Natural killer cell treated with Interleukin-12 subunit alpha and Interleukin-12 subunit beta and Interleukin-15 and Interleukin-18, amount 100 ng/mL, for 72 hours (primary cell): ENCODE measurements around the gene PYGB. TPM values are rescaled to one million over a fixed set of nuclear protein-coding genes. Genes with fewer than 3 reads are reported as not detected.

ENCODE experiments used
- ATAC-seq, 2 donors: fragments of 150-1000 bp; cut with Tn5 transposase in 1 of 2; sonication (Bioruptor Pico), chemical (Tn5 transposase) in 1 of 2; 2 replicates each; pipeline ENCODE4 v1.10.0; 2021
- DNase-seq: peaks from one replicate; pipeline ENCODE4 v3.0.0; 2022; ENCODE audit warnings: low spot score
- H3K27ac Mint-ChIP-seq, 2 donors: 1 replicate in 1 of 2; 2 replicates in 1 of 2; pipeline ENCODE4 v1.8.0; 2022; ENCODE audit warnings: mixed read lengths in 2 of 2, mild to moderate bottlenecking in 1 of 2, moderate library complexity in 1 of 2
- H3K27me3 Mint-ChIP-seq, 2 donors: 1 replicate in 1 of 2; 2 replicates in 1 of 2; pipeline ENCODE4 v1.8.0; 2022; ENCODE audit warnings: mixed read lengths in 2 of 2
- H3K36me3 Mint-ChIP-seq: one replicate; pipeline ENCODE4 v1.8.0; 2022; ENCODE audit warnings: mixed read lengths
- H3K4me1 Mint-ChIP-seq, 2 donors: 1 replicate in 1 of 2; 2 replicates in 1 of 2; pipeline ENCODE4 v1.8.0; 2022; ENCODE audit warnings: low read depth in 2 of 2, mixed read lengths in 2 of 2, mild to moderate bottlenecking in 1 of 2
- H3K4me3 Mint-ChIP-seq: one replicate; pipeline ENCODE4 v1.8.0; 2022; ENCODE audit warnings: mixed read lengths
- H3K9me3 Mint-ChIP-seq: 2 replicates; pipeline ENCODE4 v1.8.0; 2022; ENCODE audit warnings: mixed read lengths
- total RNA-seq, 2 donors: library from RNA; stranded (reverse); gene quantifications; one replicate each; pipeline ENCODE4 v1.2.3, GENCODE V29; 2022

PYGB gene
- 10 to 100 TPM; 35.9 to 40.4 TPM for total RNA-seq

DNA sequence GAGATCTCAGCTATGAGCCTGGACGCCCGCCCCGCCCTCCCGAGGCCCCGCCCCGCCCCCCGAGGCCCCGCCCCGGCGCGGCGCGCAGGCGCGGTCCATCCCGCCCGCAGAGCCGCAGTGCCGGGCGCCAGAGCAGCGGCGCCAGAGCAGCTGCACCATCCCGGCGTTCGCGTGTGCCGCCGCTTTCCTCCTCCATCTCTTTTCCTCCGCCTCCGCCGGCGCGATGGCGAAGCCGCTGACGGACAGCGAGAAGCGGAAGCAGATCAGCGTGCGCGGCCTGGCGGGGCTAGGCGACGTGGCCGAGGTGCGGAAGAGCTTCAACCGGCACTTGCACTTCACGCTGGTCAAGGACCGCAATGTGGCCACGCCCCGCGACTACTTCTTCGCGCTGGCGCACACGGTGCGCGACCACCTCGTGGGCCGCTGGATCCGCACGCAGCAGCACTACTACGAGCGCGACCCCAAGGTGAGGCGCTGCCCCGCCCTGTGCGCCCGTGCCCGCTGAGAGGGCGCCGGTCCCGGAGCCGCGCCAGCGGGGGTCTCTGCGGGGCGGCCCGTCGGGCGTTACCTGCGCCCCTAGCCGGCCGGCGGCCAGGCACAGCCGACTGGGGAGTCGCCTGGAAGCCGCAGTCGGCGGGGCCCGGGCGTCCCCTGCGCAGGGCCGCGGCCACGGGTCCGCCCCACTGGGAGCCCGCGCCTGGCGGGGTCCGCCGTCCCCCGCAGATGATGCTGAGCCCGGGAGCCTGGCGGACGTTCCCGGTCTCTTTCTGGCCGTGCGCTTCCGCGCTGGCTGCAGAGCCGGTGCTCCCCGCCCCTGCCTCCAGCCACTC lies at the start of gene PYGB:
Gene PYGB (plus strand): TSS at position 130 of the 830 bp plus-strand sequence. CDS start 94 bp downstream, at position 224.
- H3K36me3 Mint-ChIP-seq: no peaks in the 10 kb centered on the region
- H3K27ac Mint-ChIP-seq: peak within 1 kb of the TSS; percentile 72 to 84
- peak; percentile 87 for DNase-seq
- peak within 1 kb of the TSS; percentile 96 for H3K4me3 Mint-ChIP-seq
- H3K9me3 Mint-ChIP-seq: no peaks in the 10 kb centered on the region
- peaks cover 0 to 5% of the 10 kb centered on the region in 2 donors for H3K27me3 Mint-ChIP-seq
- peak; percentile 88 to 92 for ATAC-seq
- H3K4me1 Mint-ChIP-seq: peaks cover 11 to 28% of the 10 kb centered on the region in 2 donors

DNA sequence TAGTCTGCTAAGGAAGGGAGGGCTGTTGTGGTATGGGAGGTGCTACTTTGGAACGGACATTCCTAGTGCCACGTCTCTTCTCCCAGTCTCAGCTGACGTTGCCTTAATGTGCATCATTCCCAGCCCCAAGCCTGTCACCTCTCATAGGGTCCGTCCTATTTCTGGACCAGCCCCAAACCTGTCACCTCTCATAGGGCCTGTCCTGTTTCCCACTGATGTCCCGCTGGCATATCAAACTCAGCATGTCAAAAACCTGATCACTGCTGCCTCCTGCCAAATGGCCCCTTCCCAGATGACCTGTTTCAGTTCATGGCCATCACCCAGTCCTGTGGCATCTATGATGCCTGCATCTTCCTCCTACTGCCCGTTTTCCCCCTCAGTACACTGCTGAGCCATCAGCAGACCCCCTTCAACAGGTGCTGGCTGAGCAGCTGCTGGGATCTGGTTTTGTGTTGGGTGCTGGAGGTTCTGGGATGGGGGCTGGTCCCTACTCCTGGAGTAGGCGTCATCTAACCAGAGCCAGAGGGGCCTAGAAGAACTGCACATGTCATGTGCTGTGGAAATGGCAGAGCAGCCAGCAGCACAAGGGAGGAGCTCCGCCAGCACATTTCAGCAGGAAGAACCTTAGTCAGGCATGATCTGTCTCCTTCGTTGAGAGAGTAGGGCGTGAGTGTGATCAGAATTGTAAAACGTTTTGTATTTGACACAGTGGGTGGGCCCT lies 49.1 kb upstream of the PYGB start:
- no peaks in the 10 kb centered on the region for H3K36me3 Mint-ChIP-seq
- no peaks in the 10 kb centered on the region for H3K9me3 Mint-ChIP-seq
- no peaks in the 10 kb centered on the region for H3K27me3 Mint-ChIP-seq

DNA sequence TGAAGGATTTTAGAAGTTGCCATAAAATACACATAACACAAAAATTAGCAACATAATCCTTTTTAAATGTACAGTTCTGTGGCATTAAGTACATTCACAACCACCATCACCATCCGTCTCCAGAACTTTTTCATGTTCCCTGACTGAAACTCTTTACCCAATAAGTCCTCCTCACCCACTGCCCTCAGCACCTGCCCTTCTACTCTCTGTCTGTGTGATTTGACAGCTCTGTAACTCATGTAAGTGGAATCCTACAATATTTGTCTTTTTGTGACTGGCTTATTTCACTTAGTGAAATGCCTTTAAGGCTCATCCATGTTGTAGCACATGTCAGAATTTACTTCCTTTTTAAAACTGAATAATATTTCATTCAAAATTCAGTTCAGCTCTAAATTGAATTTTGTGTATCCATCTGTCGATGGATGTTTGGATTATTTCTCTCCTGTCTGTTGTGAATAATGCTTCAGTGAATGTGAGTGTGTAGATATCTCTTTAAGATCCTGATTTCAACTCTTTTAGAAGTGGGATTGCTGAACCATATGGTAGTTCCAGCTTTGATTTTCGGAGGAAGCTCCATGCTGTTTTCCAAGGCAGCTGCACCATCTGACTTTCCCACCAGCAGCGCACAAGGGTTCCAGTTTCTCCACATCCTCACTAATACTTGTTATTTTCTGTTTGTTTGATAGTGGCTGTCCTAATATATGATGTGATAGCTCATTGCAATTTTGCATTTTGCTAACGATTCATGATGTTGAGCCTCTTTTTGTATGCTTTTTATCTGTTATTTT lies 48.2 kb upstream of the PYGB start:
- Mint-ChIP-seq H3K4me1 (peaks cover 23 to 35% of the 10 kb centered on the region in 2 donors), H3K36me3 (no peaks in the 10 kb centered on the region), H3K27ac (no peak overlapping the region), H3K27me3 (no peaks in the 10 kb centered on the region), H3K4me3 (no peak overlapping the region), H3K9me3 (no peaks in the 10 kb centered on the region)
- ATAC-seq: no peak
- DNase-seq: no peak

More for the DNA sequence above, 49.1 kb upstream of the PYGB start:
- no peak for DNase-seq
- Mint-ChIP-seq H3K4me3 (no peak overlapping the region), H3K4me1 (peaks cover 23 to 29% of the 10 kb centered on the region in 2 donors), H3K27ac (no peak overlapping the region)
- ATAC-seq: no peak

DNA sequence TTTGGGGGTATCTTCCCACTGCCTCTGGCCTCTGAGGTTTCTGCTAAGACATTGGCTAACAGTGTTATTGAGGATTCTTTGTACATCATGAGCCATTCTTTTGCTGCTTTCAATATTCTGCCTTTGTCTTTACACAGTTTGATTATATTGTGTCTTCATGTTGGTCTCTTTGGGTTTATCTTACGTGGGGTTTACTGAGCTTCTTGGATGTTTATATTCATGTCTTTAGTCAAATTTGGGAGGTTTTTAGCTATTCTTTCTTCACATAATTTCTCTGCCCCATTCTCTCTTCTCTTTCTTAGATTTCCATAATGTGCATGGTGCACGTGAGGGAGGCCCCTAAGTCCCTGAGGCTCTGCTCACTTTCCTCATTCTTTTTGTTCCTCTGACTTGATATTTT lies 44.8 kb upstream of the PYGB start:
- Mint-ChIP-seq H3K36me3 (no peaks in the 10 kb centered on the region), H3K27ac (no peak overlapping the region), H3K27me3 (no peaks in the 10 kb centered on the region), H3K4me3 (no peak overlapping the region), H3K9me3 (no peaks in the 10 kb centered on the region), H3K4me1 (peaks cover 13 to 18% of the 10 kb centered on the region in 2 donors)
- DNase-seq: no peak
- no peak for ATAC-seq

DNA sequence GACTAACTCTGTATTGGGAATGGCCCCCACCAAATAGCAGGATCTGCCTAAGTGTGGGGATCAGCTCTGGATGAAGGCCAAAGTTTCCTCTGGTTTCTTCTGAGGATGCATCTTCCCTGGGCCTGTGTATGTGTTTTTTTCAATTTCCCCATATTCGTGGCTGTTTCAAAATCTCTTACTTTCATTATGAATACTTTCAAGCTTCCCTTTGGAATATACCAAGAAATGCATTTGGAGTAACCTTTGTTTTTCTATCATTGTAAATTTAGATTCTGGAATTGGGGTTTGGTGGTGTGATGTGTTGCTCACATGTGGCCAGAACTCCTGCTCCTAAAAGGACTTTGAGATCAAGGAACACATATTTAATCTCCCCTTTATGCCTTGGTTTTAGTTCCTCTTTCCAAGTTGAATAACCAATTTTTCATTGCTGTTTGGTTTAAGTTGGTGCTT lies 44.0 kb upstream of the PYGB start:
- Mint-ChIP-seq H3K36me3 (no peaks in the 10 kb centered on the region), H3K4me1 (peaks cover 13 to 14% of the 10 kb centered on the region in 2 donors), H3K9me3 (no peaks in the 10 kb centered on the region), H3K4me3 (no peak overlapping the region), H3K27me3 (no peaks in the 10 kb centered on the region), H3K27ac (peak overlapping the region in 1 of 2 donors; percentile 57)
- ATAC-seq (no peak), DNase-seq (no peak)

DNA sequence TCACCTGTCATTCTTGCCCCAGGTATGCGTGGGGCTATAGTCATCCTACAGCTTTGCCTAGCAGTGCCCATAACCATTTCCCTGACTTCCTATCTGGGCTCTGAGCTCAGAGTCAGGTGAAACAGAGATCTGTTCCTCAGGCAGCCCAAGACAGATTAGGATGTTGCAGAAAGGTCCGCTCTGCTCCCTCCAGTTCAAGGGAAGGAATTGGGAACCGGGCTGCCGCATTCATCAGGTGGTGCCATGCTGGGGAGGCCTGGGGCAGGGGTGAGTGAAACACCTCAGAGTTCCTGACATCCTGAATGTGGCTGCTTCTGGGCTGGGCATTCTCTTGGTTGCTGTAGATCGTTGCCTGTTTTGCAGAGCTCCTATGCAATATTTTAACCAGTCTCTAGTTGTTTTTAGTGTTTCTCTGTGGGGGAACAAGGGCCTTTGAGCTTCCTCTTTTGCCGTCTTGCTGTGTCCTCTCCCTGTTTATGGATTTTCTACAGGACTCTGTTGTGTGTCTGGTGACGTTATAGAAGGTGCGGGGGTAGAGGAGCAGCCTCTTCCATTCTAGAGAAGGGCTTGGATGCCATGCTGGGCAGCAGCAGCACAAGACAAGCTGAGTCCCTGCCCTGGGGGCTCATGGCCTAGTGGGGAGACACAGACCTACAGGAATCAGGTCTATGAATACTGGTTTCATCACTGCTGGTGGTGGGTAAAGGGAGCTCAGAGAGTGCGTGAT lies 43.2 kb upstream of the PYGB start:
- H3K4me1 Mint-ChIP-seq: peaks cover 13% of the 10 kb centered on the region in 2 donors
- H3K27ac Mint-ChIP-seq: peak overlapping the region in 1 of 2 donors; percentile 19
- DNase-seq (no peak), ATAC-seq (no peak)
- H3K27me3 Mint-ChIP-seq: no peaks in the 10 kb centered on the region
- H3K4me3 Mint-ChIP-seq: no peak overlapping the region
- no peaks in the 10 kb centered on the region for H3K9me3 Mint-ChIP-seq
- H3K36me3 Mint-ChIP-seq: no peaks in the 10 kb centered on the region

DNA sequence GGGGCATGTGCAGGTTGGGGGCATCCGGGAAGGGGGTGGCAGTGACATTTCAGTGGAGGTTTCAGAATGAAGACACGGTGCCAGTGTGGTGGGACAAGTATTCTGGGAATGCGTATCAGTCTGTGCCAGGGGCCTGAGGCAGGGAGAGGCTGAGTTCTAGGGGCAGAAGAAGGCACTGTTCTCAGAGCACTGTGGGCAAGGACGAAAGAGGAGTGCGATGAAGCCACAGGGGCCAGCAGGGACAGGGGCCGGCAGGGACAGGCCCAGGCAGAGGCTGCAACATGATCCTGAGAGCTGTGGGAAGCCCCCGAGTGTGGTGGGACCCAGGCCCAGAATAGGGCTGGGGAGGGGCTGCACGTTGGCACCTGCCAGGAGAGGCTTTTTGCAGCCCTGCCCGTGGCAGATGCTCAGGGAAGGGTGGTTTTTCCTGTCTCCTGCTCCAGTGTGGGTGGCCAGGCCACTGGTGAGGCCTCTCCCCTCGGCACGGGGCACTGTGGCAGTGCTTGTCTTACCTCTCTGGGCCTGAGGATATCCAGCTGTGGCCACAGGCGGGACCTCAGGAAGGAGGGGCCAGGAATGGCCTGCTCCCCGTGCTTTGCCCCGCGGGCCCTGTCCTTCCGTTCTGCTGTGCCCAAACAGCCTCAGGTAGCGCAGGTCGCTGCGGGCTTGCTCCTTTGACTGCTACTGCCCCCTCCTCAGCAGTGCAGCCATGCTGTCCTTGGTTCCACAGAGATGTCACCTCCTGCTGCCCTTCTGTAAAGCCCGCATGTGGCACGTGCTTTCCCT lies 42.4 kb upstream of the PYGB start:
- Mint-ChIP-seq H3K9me3 (no peaks in the 10 kb centered on the region), H3K27ac (peak overlapping the region in 1 of 2 donors; percentile 19), H3K4me1 (peaks cover 10 to 13% of the 10 kb centered on the region in 2 donors), H3K27me3 (no peaks in the 10 kb centered on the region), H3K4me3 (no peak overlapping the region), H3K36me3 (no peaks in the 10 kb centered on the region)
- ATAC-seq (no peak), DNase-seq (no peak)

DNA sequence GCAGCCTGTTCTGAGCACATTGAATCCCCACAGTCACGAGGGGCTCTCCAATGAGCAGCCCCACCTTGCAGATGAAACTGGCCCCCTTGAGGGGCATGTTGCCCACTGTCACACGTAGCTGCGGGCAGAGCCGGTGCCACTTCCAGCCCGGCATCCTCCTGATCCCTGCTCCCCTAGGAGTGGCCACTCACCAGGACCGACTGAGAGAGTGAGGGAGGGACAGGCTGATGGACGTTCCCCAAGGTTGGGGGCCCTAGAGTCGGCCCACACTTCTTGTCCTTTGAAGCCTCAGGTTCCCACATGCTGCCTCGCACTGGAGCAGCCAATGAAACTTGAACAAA lies 41.9 kb upstream of the PYGB start:
- H3K9me3 Mint-ChIP-seq: no peaks in the 10 kb centered on the region
- H3K4me1 Mint-ChIP-seq: peaks cover 10 to 13% of the 10 kb centered on the region in 2 donors
- H3K27ac Mint-ChIP-seq: no peak overlapping the region
- H3K4me3 Mint-ChIP-seq: no peak overlapping the region
- no peaks in the 10 kb centered on the region for H3K27me3 Mint-ChIP-seq
- ATAC-seq: no peak
- DNase-seq: no peak
- no peaks in the 10 kb centered on the region for H3K36me3 Mint-ChIP-seq

DNA sequence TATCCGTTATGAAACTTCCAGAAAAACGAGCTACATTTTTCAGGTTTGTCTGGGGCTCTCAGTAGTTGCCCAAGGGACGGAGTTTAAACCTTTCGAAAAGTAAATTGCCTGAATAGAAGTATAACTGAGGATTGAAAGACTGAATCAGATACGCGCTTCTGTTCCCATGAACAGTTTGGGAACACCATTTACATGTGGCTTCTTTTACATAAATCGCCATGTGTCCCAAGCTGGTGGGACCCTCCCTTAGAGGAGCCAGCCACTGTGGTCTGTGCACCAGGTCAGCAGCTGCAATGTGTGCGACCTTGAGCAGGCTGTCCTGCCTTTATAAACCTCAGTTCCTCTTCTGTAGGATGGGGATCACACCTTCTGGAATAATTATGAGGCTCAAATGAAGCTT lies 41.3 kb upstream of the PYGB start:
- Mint-ChIP-seq H3K27me3 (no peaks in the 10 kb centered on the region), H3K27ac (no peak overlapping the region), H3K4me3 (no peak overlapping the region), H3K4me1 (peaks cover 10 to 13% of the 10 kb centered on the region in 2 donors), H3K9me3 (no peaks in the 10 kb centered on the region), H3K36me3 (no peaks in the 10 kb centered on the region)
- ATAC-seq (no peak), DNase-seq (no peak)

DNA sequence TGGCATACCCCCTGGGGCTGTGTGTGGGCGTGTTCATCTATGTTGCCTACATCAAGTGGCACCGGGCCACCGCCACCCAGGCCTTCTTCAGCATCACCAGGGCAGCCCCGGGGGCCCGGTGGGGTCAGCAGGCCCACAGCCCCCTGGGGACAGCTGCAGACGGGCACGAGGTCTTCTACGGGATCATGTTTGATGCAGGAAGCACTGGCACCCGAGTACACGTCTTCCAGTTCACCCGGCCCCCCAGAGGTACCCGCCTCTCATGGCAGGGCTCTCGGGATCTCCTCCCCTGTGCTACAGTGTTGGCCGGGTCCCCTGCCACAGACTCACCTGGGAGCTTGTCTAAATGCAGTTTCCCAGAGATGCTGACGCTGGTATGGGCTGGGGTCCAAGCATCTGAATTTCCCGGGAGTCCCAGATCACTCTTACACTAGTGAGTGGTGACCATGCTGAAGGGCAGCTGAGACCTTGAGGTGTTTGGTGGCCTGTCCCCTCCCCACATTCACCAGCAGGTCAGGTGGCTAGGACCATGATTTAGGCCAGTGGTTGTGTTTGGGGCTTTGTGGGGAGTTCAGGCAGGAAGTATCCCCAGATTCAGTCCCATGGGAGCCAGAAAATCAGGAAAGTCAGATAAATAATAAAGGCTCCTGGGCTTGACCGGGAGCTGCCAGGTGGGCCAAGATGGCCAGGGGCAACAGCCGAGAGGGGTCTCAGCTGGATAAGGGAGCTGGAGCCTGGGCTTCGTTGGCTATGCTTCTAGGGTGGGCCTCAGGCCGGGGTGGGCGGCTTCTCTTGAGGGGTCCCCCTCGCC lies 40.5 kb upstream of the PYGB start:
- no peak for DNase-seq
- Mint-ChIP-seq H3K27ac (no peak overlapping the region), H3K9me3 (no peaks in the 10 kb centered on the region), H3K36me3 (no peaks in the 10 kb centered on the region), H3K27me3 (no peaks in the 10 kb centered on the region), H3K4me1 (peaks cover 10 to 13% of the 10 kb centered on the region in 2 donors), H3K4me3 (no peak overlapping the region)
- ATAC-seq: no peak

DNA sequence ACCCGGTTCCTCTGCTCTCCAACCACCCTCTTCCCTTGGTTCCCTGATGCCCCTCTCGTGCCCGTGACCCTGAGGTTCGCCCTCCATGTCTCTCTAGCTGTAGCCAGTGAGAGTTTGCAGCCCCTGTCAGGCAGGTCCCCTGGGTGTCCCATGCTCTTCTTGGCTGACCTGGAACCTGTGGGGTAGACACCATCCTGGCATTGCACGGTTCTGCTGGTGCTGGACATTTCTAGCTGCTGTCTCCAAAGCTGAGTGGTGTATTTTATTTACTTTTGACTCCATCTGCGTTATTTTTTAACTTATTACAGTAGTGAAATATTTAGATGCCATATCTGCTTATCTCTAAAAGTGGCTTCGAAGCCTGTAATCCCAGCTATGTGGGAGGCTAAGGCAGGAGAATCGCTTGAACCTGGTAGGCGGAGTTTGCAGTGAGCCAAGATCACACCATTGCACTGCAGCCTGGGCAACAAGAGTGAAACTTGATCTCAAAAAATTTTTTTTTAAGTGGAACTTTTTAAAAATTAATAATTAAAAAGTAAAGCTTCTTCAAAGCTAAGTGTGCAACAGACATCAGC lies 39.8 kb upstream of the PYGB start:
- Mint-ChIP-seq H3K36me3 (no peaks in the 10 kb centered on the region), H3K4me1 (peaks cover 10 to 13% of the 10 kb centered on the region in 2 donors), H3K27ac (no peak overlapping the region), H3K9me3 (no peaks in the 10 kb centered on the region), H3K27me3 (no peaks in the 10 kb centered on the region), H3K4me3 (no peak overlapping the region)
- ATAC-seq (no peak), DNase-seq (no peak)

DNA sequence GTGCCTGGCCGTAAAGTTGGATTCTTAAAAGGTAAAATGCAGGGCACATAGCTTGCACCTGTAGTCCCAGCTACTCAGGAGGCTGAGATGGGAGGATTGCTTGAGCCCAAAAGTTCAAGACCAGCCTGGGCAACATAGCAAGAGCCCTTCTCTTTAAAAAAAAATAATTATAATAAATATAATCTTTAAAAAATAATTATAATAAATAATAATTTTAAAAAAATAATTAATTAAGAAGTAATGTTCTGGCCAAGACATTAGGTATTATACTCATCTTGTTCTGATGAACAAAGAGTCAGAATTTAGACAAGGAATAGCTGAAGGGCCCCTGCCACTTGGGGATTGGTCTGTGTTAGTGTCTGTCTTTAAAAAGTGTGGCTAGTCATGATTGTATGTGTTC lies 38.5 kb upstream of the PYGB start:
- Mint-ChIP-seq H3K4me1 (peaks cover under 1 to 4% of the 10 kb centered on the region in 2 donors), H3K27ac (no peak overlapping the region), H3K4me3 (no peak overlapping the region), H3K9me3 (no peaks in the 10 kb centered on the region), H3K36me3 (no peaks in the 10 kb centered on the region), H3K27me3 (no peaks in the 10 kb centered on the region)
- no peak for DNase-seq
- no peak for ATAC-seq
